ENCODE data around the gene CREB3. TPM values are rescaled to one million over a fixed set of nuclear protein-coding genes. Genes with fewer than 3 reads are reported as not detected.

Gene CREB3
- total RNA-seq, 1 experiment from 2014 or later: 54.1 TPM

- no peak overlapping the region for H3K4me3 Mint-ChIP-seq (ENCODE audit: unreplicated experiment)
- no peaks in the 10 kb centered on the region for H3K9me3 ChIP-seq
- no peaks in the 10 kb centered on the region for H3K27me3 ChIP-seq (replicated peaks; ENCODE audit: control insufficient read depth, insufficient read depth, low read length)
- no peak overlapping the region for H3K4me3 ChIP-seq (ENCODE audit: low read depth, low read length)
- H3K4me1 Mint-ChIP-seq (ENCODE audit: low read depth, unreplicated experiment): no peaks in the 10 kb centered on the region
- intact Hi-C loops (cut with micrococcal nuclease; ENCODE audit: unreplicated experiment): no loop called here
- no peak overlapping the region for H3K27ac Mint-ChIP-seq (ENCODE audit: unreplicated experiment)
- H3K9me3 Mint-ChIP-seq (ENCODE audit: unreplicated experiment): no peaks in the 10 kb centered on the region
- peaks cover 47% of the 10 kb centered on the region for H3K36me3 Mint-ChIP-seq (ENCODE audit: insufficient read depth, unreplicated experiment)
- POLR2A ChIA-PET: interaction anchor here (0.5 to 2.8 kb wide), 4 partner anchors 20 to 125 kb away, joined by 4 to 32 read pairs (median 14); partner anchors contain the start of genes CCDC107, GBA2, RGP1 and RMRP
- H3K4me1 ChIP-seq: peaks cover 57% of the 10 kb centered on the region
- no peak for DNase-seq
- H3K27me3 Mint-ChIP-seq (ENCODE audit: insufficient read depth, unreplicated experiment): no peaks in the 10 kb centered on the region
- H3K36me3 ChIP-seq (ENCODE audit: control insufficient read depth, insufficient read depth, low read length): peaks cover 3% of the 10 kb centered on the region
- BruUV-seq (replicated peaks): no TSS peak
- TF ChIP-seq CTCF (IDR thresholded peaks at IDR 0.05; ENCODE audit: insufficient read depth in 1 of 2, low read depth in 1 of 2, low read length in 1 of 2, severe bottlenecking in 1 of 2, unreplicated experiment in 1 of 2): no peak
- CTCF ChIA-PET: interaction anchor here (1.5 to 3.3 kb wide), 4 partner anchors 32 to 85 kb away, joined by 4 to 33 read pairs (median 5); partner anchors contain the start of gene HINT2
Observed at GRCh38 chr9:35729101-35729500, 3.4 kb upstream of the CREB3 start.

- peaks cover 3% of the 10 kb centered on the region for H3K36me3 ChIP-seq (ENCODE audit: control insufficient read depth, insufficient read depth, low read length)
- H3K36me3 Mint-ChIP-seq (ENCODE audit: insufficient read depth, unreplicated experiment): peaks cover 44% of the 10 kb centered on the region
- peaks cover 57% of the 10 kb centered on the region for H3K4me1 ChIP-seq
- H3K4me3 Mint-ChIP-seq (ENCODE audit: unreplicated experiment): no peak overlapping the region
- H3K27me3 Mint-ChIP-seq (ENCODE audit: insufficient read depth, unreplicated experiment): no peaks in the 10 kb centered on the region
- intact Hi-C loops (cut with micrococcal nuclease; ENCODE audit: unreplicated experiment): loop anchor here (10.0 kb wide), 2 partner anchors 245 to 615 kb away; partner anchors contain the start of gene ATOSB
- no peak overlapping the region for H3K4me3 ChIP-seq (ENCODE audit: low read depth, low read length)
- H3K27me3 ChIP-seq (replicated peaks; ENCODE audit: control insufficient read depth, insufficient read depth, low read length): no peaks in the 10 kb centered on the region
- no TSS peak for BruUV-seq (replicated peaks)
- POLR2A ChIA-PET: interaction anchor here (2.7 to 2.8 kb wide), 2 partner anchors 19 to 72 kb away, joined by 25 to 32 read pairs; partner anchors contain the start of genes CCDC107, GBA2, RGP1 and RMRP
- no peaks in the 10 kb centered on the region for H3K9me3 Mint-ChIP-seq (ENCODE audit: unreplicated experiment)
- H3K27ac Mint-ChIP-seq (ENCODE audit: unreplicated experiment): no peak overlapping the region
- CTCF ChIA-PET: no interaction called here
- no peaks in the 10 kb centered on the region for H3K9me3 ChIP-seq
- H3K4me1 Mint-ChIP-seq (ENCODE audit: low read depth, unreplicated experiment): no peaks in the 10 kb centered on the region
- DNase-seq: peak in 1 of 2 experiments; percentile 55
- TF ChIP-seq CTCF (IDR thresholded peaks at IDR 0.05; ENCODE audit: insufficient read depth in 1 of 2, low read depth in 1 of 2, low read length in 1 of 2, severe bottlenecking in 1 of 2, unreplicated experiment in 1 of 2): peak; percentile 40 to 50
Observed at GRCh38 chr9:35729700-35730485, 2.6 kb upstream of the CREB3 start.

GRCh38 chr9:35730486-35730854 is 2.0 kb upstream of the CREB3 start:
- BruUV-seq (replicated peaks): no TSS peak
- no peaks in the 10 kb centered on the region for H3K9me3 ChIP-seq
- H3K27me3 ChIP-seq (replicated peaks; ENCODE audit: control insufficient read depth, insufficient read depth, low read length): no peaks in the 10 kb centered on the region
- Mint-ChIP-seq H3K27ac (ENCODE audit: unreplicated experiment) (no peak overlapping the region), H3K4me1 (ENCODE audit: low read depth, unreplicated experiment) (no peaks in the 10 kb centered on the region), H3K27me3 (ENCODE audit: insufficient read depth, unreplicated experiment) (no peaks in the 10 kb centered on the region), H3K9me3 (ENCODE audit: unreplicated experiment) (no peaks in the 10 kb centered on the region), H3K36me3 (ENCODE audit: insufficient read depth, unreplicated experiment) (peaks cover 44% of the 10 kb centered on the region), H3K4me3 (ENCODE audit: unreplicated experiment) (no peak overlapping the region)
- peaks cover 57% of the 10 kb centered on the region for H3K4me1 ChIP-seq
- no peak for TF ChIP-seq CTCF (IDR thresholded peaks at IDR 0.05; ENCODE audit: insufficient read depth in 1 of 2, low read depth in 1 of 2, low read length in 1 of 2, severe bottlenecking in 1 of 2, unreplicated experiment in 1 of 2)
- peaks cover 1% of the 10 kb centered on the region for H3K36me3 ChIP-seq (ENCODE audit: control insufficient read depth, insufficient read depth, low read length)
- intact Hi-C loops (cut with micrococcal nuclease; ENCODE audit: unreplicated experiment): loop anchor here (10.0 kb wide), 2 partner anchors 246 to 616 kb away; partner anchors contain the start of gene ATOSB
- ChIA-PET CTCF (no interaction called here), POLR2A (interaction anchor here (3.1 kb wide), 1 partner anchor 73 kb away, joined by 31 read pairs; the partner anchor contains the start of genes CCDC107 and RMRP)
- H3K4me3 ChIP-seq (ENCODE audit: low read depth, low read length): peak overlapping the region; percentile 83
- DNase-seq: no peak
